GM10248 (cell line): ENCODE measurements around the gene CFI.

Experiments used
- CTCF ChIA-PET: fragments of 300-600 bp; sonication (Branson Sonifier 250); formaldehyde crosslinking; extraction: SDS; loops from one replicate; lab custom pipeline; 2021; ENCODE audit warnings: antibody characterized with exemption; lab: Yijun Ruan, JAX
- POLR2A ChIA-PET: fragments of 350-650 bp; sonication (Branson Sonifier 250); formaldehyde crosslinking; extraction: SDS; loops from one replicate; lab custom pipeline; 2020; ENCODE audit warnings: antibody characterized with exemption; lab: Yijun Ruan, JAX
- DNase-seq: peaks from one replicate; pipeline ENCODE4 v3.0.0; 2012; ENCODE audit errors: extremely low spot score
- TF ChIP-seq, protein P1 (sequence below): IDR thresholded peaks from 2 replicates; pipeline ENCODE4 v1.5.1; 2012; ENCODE audit warnings: mild to moderate bottlenecking, low read depth; ENCODE audit errors: extremely low read depth, missing control alignments, control extremely low read depth

CFI gene

DNA sequence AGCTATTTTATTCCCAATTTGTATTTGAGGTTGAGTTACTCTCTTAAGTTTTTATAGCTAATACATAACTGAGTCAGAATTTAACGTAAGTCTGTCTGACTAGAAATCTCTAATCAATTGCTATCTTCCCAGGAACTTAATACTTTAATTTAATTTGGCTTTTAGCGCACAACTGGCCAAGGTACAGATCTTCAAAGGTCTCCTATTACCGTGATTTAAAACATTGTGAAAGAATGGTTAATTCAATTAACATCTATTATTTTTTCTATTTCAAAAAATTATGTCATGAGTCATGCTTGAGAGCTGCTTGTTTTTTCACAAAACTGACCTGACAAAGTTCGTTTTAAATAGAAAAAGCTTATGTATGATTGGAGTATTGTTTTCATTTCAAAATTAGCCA is 49.9 kb downstream of the CFI start:
- ChIA-PET POLR2A (no interaction called here), CTCF (interaction anchor here (0.6 to 1.5 kb wide), 3 partner anchors 14 to 318 kb away, joined by 3 read pairs; partner anchors contain the start of gene SEC24B)
- DNase-seq: no peak
- TF ChIP-seq, protein P1, sequence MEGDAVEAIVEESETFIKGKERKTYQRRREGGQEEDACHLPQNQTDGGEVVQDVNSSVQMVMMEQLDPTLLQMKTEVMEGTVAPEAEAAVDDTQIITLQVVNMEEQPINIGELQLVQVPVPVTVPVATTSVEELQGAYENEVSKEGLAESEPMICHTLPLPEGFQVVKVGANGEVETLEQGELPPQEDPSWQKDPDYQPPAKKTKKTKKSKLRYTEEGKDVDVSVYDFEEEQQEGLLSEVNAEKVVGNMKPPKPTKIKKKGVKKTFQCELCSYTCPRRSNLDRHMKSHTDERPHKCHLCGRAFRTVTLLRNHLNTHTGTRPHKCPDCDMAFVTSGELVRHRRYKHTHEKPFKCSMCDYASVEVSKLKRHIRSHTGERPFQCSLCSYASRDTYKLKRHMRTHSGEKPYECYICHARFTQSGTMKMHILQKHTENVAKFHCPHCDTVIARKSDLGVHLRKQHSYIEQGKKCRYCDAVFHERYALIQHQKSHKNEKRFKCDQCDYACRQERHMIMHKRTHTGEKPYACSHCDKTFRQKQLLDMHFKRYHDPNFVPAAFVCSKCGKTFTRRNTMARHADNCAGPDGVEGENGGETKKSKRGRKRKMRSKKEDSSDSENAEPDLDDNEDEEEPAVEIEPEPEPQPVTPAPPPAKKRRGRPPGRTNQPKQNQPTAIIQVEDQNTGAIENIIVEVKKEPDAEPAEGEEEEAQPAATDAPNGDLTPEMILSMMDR: no peak

GRCh38 chr4:109750652-109751244 is 51.1 kb downstream of the CFI start:
- POLR2A ChIA-PET: no interaction called here
- TF ChIP-seq, protein P1: no peak
- DNase-seq: no peak
- CTCF ChIA-PET: no interaction called here

- DNase-seq: no peak
- TF ChIP-seq, protein P1: no peak
- ChIA-PET CTCF (no interaction called here), POLR2A (no interaction called here)
Measured at GRCh38 chr4:109749388-109750082, 52.3 kb downstream of the CFI start.

DNA sequence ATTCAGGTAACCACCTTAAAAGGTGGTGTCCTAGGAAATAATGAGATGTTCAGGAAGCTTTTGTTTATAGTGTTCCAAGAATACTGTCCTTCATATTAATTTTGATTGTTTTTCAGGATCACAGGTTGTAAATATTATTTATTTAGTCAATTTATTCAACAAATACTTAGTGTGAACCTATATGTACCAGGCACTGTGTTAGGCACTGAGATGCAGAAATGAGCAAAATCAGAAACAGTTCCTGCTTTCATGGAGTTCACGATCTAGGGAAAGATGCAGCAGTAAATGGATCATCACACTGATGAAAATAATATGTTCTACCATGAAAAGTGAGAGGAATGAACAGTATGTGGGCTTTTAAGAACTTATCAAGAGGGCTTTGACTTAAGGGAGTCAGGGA is 53.7 kb downstream of the CFI start:
- ChIA-PET CTCF (interaction anchor here (2.8 kb wide), 1 partner anchor 11 kb away, joined by 10 read pairs; no protein-coding TSS in a partner anchor), POLR2A (no interaction called here)
- no peak for DNase-seq
- TF ChIP-seq, protein P1: no peak

DNA sequence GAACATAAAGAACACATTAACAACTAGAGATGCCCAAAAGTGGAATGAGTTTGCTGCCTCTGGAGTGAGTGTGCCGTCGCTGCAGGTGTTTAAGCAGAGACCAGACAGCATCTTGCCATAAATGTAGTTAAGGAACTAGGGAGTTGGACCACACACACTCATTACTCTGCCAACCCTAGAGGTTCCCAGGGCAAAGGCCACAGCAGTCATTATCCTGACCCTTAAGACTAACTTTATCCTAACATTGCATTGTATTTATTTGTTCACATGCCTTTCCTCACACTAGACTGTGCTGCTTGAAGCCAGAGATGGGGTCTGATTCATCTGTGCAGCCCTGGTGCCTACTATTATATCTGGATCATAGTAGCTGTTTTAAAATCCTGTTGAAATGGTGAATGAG is 55.1 kb downstream of the CFI start:
- TF ChIP-seq, protein P1: no peak
- CTCF ChIA-PET: interaction anchor here (2.8 kb wide), 1 partner anchor 9 kb away, joined by 10 read pairs; no protein-coding TSS in a partner anchor
- POLR2A ChIA-PET: no interaction called here
- no peak for DNase-seq

DNA sequence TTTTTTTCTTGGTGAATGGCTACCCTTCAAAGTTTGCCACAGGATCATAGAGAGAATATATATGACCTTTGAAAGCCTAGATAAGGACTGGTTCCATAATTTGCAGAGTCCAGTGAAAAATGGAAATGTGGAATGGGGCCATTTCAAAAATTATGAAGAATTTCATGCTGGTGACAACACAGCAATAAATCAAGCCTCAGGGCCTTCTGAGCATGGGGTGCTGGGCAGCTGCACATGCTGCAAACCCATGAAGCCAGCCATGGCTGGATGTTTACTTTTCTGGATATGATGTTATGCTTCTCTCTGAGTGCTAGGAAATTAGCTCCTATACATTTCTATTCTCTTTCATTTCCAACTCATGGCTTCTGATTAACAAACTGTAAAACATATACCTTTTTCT is 56.0 kb downstream of the CFI start:
- no peak for DNase-seq
- TF ChIP-seq, protein P1: no peak
- ChIA-PET CTCF (interaction anchor here (1.3 to 1.6 kb wide), 3 partner anchors 11 to 16 kb away, joined by 3 to 5 read pairs (median 3); partner anchors contain the start of gene PLA2G12A), POLR2A (no interaction called here)
